ENCODE measurements around the gene C19orf81.
"Not testable (repeated sequence)": the region's sequence is repeated elsewhere in the genome, so short reads cannot be mapped to it uniquely, and the experiment has no call there.

Gene C19orf81

DNA sequence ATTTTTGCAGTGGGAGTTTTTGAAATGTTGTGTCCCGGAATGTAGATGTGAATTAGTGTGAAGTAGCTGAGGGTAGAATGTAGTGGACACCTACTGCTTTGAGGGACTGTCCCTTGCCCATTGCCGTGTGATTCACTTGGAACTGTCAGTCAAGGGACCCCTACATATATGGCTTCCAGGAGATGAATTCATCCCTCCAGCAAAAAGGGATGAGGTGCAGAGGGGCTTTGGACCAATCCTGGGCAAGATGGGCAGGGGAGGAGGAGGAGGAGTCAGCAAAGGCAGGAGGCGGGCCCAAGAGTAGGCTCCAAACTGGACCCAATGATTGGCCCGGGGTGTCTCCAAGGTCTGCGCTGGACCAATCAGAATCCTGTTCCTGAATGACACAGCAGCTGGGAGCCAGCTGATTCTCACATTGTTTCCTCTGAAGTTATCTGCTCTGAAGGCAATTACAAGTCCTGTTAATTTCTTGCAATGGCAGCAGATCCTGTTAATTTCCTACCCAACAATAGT lies 28.8 kb upstream of the C19orf81 start:
- H3K18ac ChIP-seq (ENCODE audit: low read depth in 1 of 2, low read length in 2 of 2); H2BK120ac ChIP-seq (ENCODE audit: low read depth, low read length); DNase-seq; H3K9me3 ChIP-seq (ENCODE audit: control insufficient read depth, low read length); H3K23ac ChIP-seq (ENCODE audit: low read length in 2 of 2); H2BK5ac ChIP-seq (ENCODE audit: low read depth, low read length, poor library complexity, severe bottlenecking); H3K79me1 ChIP-seq (replicated peaks; ENCODE audit: low read length, poor library complexity, severe bottlenecking); H4K91ac ChIP-seq (ENCODE audit: low read length); H3K4me1 ChIP-seq (ENCODE audit: control insufficient read depth, insufficient read depth, low read depth, low read length); H3K9ac ChIP-seq (ENCODE audit: low read length); H3K4me2 ChIP-seq (ENCODE audit: low read length, poor library complexity, severe bottlenecking); H3K27ac ChIP-seq (ENCODE audit: low read length, poor library complexity, severe bottlenecking); H3K14ac ChIP-seq (ENCODE audit: low read length in 2 of 2); H2BK15ac ChIP-seq (ENCODE audit: low read depth, poor library complexity, severe bottlenecking); H3K4me3 ChIP-seq (ENCODE audit: insufficient read depth in 1 of 2, low read depth in 1 of 2, low read length in 2 of 2); H3K27me3 ChIP-seq (ENCODE audit: control insufficient read depth in 1 of 2, insufficient read depth in 1 of 2, low read length in 2 of 2); H4K8ac ChIP-seq (ENCODE audit: low read length); H2BK12ac ChIP-seq (ENCODE audit: low read length in 2 of 2); H2AK5ac ChIP-seq (ENCODE audit: low read length, severe bottlenecking); H2AFZ ChIP-seq (ENCODE audit: low read depth, low read length); H3K36me3 ChIP-seq (ENCODE audit: control insufficient read depth in 1 of 2, insufficient read depth in 2 of 2, low read depth in 1 of 2, low read length in 2 of 2); H3K4ac ChIP-seq (ENCODE audit: low read depth in 1 of 2, low read length in 2 of 2): not testable (repeated sequence)
- no CpG with 5 or more reads among the region's 5 CpGs for WGBS

- H3K79me1 ChIP-seq (replicated peaks; ENCODE audit: low read length, poor library complexity, severe bottlenecking), result no peaks in the 10 kb centered on the region
- H3K4ac ChIP-seq (ENCODE audit: low read depth in 1 of 2, low read length in 2 of 2), result no peak overlapping the region
- no peak for DNase-seq
- no peak overlapping the region for H3K4me2 ChIP-seq (ENCODE audit: low read length, poor library complexity, severe bottlenecking)
- H2BK120ac ChIP-seq (ENCODE audit: low read depth, low read length), result no peak overlapping the region
- no peak overlapping the region for H2BK15ac ChIP-seq (ENCODE audit: low read depth, poor library complexity, severe bottlenecking)
- peaks cover 0 to 10% of the 10 kb centered on the region in 2 experiments for H3K27me3 ChIP-seq (ENCODE audit: control insufficient read depth in 1 of 2, insufficient read depth in 1 of 2, low read length in 2 of 2)
- H3K27ac ChIP-seq (ENCODE audit: low read length, poor library complexity, severe bottlenecking), result no peak overlapping the region
- peak overlapping the region; percentile 75 for H4K91ac ChIP-seq (ENCODE audit: low read length)
- no peak overlapping the region for H2BK12ac ChIP-seq (ENCODE audit: low read length in 2 of 2)
- no peak overlapping the region for H3K9ac ChIP-seq (ENCODE audit: low read length)
- no peak overlapping the region for H3K14ac ChIP-seq (ENCODE audit: low read length in 2 of 2)
- H2AFZ ChIP-seq (ENCODE audit: low read depth, low read length), result no peak overlapping the region
- H2AK5ac ChIP-seq (ENCODE audit: low read length, severe bottlenecking), result no peak overlapping the region
- no peak overlapping the region for H3K18ac ChIP-seq (ENCODE audit: low read depth in 1 of 2, low read length in 2 of 2)
- H2BK5ac ChIP-seq (ENCODE audit: low read depth, low read length, poor library complexity, severe bottlenecking), result no peak overlapping the region
- no peak overlapping the region for H3K4me3 ChIP-seq (ENCODE audit: insufficient read depth in 1 of 2, low read depth in 1 of 2, low read length in 2 of 2)
- H4K8ac ChIP-seq (ENCODE audit: low read length), result no peak overlapping the region
- H3K4me1 ChIP-seq (ENCODE audit: control insufficient read depth, insufficient read depth, low read depth, low read length), result no peaks in the 10 kb centered on the region
- H3K36me3 ChIP-seq (ENCODE audit: control insufficient read depth in 1 of 2, insufficient read depth in 2 of 2, low read depth in 1 of 2, low read length in 2 of 2), result no peaks in the 10 kb centered on the region
- no peaks in the 10 kb centered on the region for H3K9me3 ChIP-seq (ENCODE audit: control insufficient read depth, low read length)
- 92% methylated on average over 44 of the region's 44 CpGs for WGBS
- no peak overlapping the region for H3K23ac ChIP-seq (ENCODE audit: low read length in 2 of 2)
These were observed 24.2 kb upstream of the C19orf81 start for GRCh38 chr19:50624949-50625600.

- Histone ChIP-seq H3K4me3 (ENCODE audit: insufficient read depth in 1 of 2, low read depth in 1 of 2, low read length in 2 of 2) (no peak overlapping the region), H3K18ac (ENCODE audit: low read depth in 1 of 2, low read length in 2 of 2) (no peak overlapping the region), H4K91ac (ENCODE audit: low read length) (no peak overlapping the region), H3K9ac (ENCODE audit: low read length) (no peak overlapping the region), H2BK12ac (ENCODE audit: low read length in 2 of 2) (no peak overlapping the region), H3K23ac (ENCODE audit: low read length in 2 of 2) (no peak overlapping the region), H3K79me1 (replicated peaks; ENCODE audit: low read length, poor library complexity, severe bottlenecking) (no peaks in the 10 kb centered on the region), H2BK15ac (ENCODE audit: low read depth, poor library complexity, severe bottlenecking) (no peak overlapping the region), H3K14ac (ENCODE audit: low read length in 2 of 2) (no peak overlapping the region), H2BK5ac (ENCODE audit: low read depth, low read length, poor library complexity, severe bottlenecking) (no peak overlapping the region), H2AFZ (ENCODE audit: low read depth, low read length) (no peak overlapping the region), H3K36me3 (ENCODE audit: control insufficient read depth in 1 of 2, insufficient read depth in 2 of 2, low read depth in 1 of 2, low read length in 2 of 2) (no peaks in the 10 kb centered on the region), H2AK5ac (ENCODE audit: low read length, severe bottlenecking) (no peak overlapping the region), H3K9me3 (ENCODE audit: control insufficient read depth, low read length) (no peaks in the 10 kb centered on the region), H3K27me3 (ENCODE audit: control insufficient read depth in 1 of 2, insufficient read depth in 1 of 2, low read length in 2 of 2) (peaks cover 0 to 10% of the 10 kb centered on the region in 2 experiments), H3K27ac (ENCODE audit: low read length, poor library complexity, severe bottlenecking) (no peak overlapping the region), H2BK120ac (ENCODE audit: low read depth, low read length) (no peak overlapping the region), H3K4me1 (ENCODE audit: control insufficient read depth, insufficient read depth, low read depth, low read length) (no peaks in the 10 kb centered on the region), H4K8ac (ENCODE audit: low read length) (no peak overlapping the region), H3K4me2 (ENCODE audit: low read length, poor library complexity, severe bottlenecking) (no peak overlapping the region), H3K4ac (ENCODE audit: low read depth in 1 of 2, low read length in 2 of 2) (no peak overlapping the region)
- 37% methylated on average over 4 of the region's 4 CpGs for WGBS
- DNase-seq, result no peak
These were observed 23.2 kb upstream of the C19orf81 start for GRCh38 chr19:50626011-50626410.

DNA sequence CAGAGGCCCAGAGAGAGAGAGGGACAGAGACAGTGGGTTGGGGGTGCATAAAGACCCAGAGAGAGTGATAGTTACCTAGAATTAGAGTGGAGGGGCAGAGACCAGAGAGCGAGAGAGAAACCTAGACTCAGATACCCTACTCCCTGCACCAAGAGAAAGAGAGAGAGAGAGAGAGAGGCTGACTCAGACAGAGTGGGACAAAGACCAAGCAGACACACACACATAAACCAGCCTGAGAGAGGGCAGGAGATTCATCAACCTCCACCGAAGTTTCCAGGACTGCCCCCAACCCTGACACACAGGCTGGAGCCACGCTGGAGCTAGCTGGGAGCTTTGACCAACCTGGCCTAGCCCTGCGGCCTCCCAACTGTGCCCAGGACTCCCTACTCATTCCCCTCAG lies 22.4 kb upstream of the C19orf81 start:
- Histone ChIP-seq H3K4me2 (ENCODE audit: low read length, poor library complexity, severe bottlenecking) (no peak overlapping the region), H3K23ac (ENCODE audit: low read length in 2 of 2) (no peak overlapping the region), H3K4me1 (ENCODE audit: control insufficient read depth, insufficient read depth, low read depth, low read length) (no peaks in the 10 kb centered on the region), H2BK12ac (ENCODE audit: low read length in 2 of 2) (no peak overlapping the region), H3K79me1 (replicated peaks; ENCODE audit: low read length, poor library complexity, severe bottlenecking) (no peaks in the 10 kb centered on the region), H3K18ac (ENCODE audit: low read depth in 1 of 2, low read length in 2 of 2) (no peak overlapping the region), H3K9ac (ENCODE audit: low read length) (no peak overlapping the region), H2BK120ac (ENCODE audit: low read depth, low read length) (no peak overlapping the region), H3K27me3 (ENCODE audit: control insufficient read depth in 1 of 2, insufficient read depth in 1 of 2, low read length in 2 of 2) (peaks cover 0 to 10% of the 10 kb centered on the region in 2 experiments), H3K14ac (ENCODE audit: low read length in 2 of 2) (no peak overlapping the region), H4K91ac (ENCODE audit: low read length) (no peak overlapping the region), H4K8ac (ENCODE audit: low read length) (no peak overlapping the region), H2AFZ (ENCODE audit: low read depth, low read length) (no peak overlapping the region), H3K9me3 (ENCODE audit: control insufficient read depth, low read length) (no peaks in the 10 kb centered on the region), H3K27ac (ENCODE audit: low read length, poor library complexity, severe bottlenecking) (no peak overlapping the region), H2BK15ac (ENCODE audit: low read depth, poor library complexity, severe bottlenecking) (no peak overlapping the region), H2BK5ac (ENCODE audit: low read depth, low read length, poor library complexity, severe bottlenecking) (no peak overlapping the region), H3K4me3 (ENCODE audit: insufficient read depth in 1 of 2, low read depth in 1 of 2, low read length in 2 of 2) (no peak overlapping the region), H3K36me3 (ENCODE audit: control insufficient read depth in 1 of 2, insufficient read depth in 2 of 2, low read depth in 1 of 2, low read length in 2 of 2) (no peaks in the 10 kb centered on the region), H3K4ac (ENCODE audit: low read depth in 1 of 2, low read length in 2 of 2) (no peak overlapping the region), H2AK5ac (ENCODE audit: low read length, severe bottlenecking) (no peak overlapping the region)
- no peak for DNase-seq
- WGBS, result 45% methylated on average over 3 of the region's 4 CpGs

Data from mesenchymal stem cell (in vitro differentiated cells and primary cell).